GM12872 (cell line): Measurements from ENCODE around the gene PPP1R1C.

Experiments used
- TF ChIP-seq, protein P1 (sequence below): IDR thresholded peaks from 3 replicates; pipeline ENCODE4 v1.5.1; 2011; ENCODE audit warnings: low read depth, mild to moderate bottlenecking, low read length, moderate library complexity; ENCODE audit not compliant: insufficient read depth

PPP1R1C gene

DNA sequence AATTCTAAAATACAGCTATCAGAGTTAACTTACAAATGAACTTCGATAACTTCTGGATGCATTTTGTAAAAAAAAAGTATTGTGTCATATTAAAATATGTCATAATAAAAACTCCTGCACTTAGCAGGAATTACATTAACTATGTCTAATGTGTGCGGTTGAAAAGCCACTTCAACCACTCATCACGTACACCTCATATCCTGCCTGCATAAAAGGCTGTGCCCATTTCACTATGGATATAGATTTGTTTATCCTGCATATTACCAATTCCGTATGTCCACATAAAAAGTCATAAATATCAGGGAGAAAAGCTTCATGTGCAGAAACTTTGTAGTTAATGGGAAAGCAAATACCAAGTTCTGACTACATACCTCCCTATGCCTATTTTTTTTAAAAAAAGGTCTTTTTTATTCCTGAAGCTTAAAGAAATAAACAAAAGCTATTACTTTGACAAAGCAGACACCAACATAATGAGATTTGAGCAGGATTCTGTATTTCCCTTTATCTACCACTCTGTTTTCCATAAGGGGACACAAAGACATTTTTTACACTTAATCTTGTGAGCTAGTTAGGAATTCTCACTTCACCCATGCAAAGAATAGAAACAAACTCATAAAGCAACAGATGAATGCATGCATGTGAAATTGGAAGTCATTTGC, 96.1 kb downstream of the PPP1R1C start:
- TF ChIP-seq, protein P1, sequence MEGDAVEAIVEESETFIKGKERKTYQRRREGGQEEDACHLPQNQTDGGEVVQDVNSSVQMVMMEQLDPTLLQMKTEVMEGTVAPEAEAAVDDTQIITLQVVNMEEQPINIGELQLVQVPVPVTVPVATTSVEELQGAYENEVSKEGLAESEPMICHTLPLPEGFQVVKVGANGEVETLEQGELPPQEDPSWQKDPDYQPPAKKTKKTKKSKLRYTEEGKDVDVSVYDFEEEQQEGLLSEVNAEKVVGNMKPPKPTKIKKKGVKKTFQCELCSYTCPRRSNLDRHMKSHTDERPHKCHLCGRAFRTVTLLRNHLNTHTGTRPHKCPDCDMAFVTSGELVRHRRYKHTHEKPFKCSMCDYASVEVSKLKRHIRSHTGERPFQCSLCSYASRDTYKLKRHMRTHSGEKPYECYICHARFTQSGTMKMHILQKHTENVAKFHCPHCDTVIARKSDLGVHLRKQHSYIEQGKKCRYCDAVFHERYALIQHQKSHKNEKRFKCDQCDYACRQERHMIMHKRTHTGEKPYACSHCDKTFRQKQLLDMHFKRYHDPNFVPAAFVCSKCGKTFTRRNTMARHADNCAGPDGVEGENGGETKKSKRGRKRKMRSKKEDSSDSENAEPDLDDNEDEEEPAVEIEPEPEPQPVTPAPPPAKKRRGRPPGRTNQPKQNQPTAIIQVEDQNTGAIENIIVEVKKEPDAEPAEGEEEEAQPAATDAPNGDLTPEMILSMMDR: no peak

DNA sequence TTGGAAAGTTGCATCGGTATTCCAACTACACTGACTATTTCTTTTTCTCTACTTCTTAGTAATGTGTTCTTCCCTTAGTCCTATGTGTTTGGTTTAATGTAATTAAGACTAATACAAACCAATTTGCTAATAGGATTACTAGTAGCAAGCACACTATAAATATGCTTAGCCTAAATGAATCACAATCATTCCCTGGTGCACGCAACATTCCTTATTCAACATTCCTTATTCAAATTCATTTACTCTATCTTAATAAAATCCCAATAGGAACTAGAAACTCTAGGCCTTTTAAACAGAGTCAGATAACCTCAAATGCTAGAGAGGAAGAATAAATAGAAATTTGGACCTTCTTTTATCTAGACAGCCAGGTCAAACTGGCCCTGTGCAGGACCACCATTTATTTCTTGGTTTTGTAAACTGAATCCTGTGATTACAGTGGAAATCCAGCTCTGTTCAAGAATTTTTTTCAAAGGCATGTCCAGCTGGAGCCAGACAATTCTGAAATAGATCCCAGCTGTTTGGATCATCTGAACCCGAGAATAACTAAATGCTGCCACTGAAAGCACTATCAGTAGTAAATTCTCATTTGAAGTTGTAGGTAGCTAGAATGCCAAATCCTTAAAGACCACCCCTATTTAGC, 103.1 kb downstream of the PPP1R1C start:
- TF ChIP-seq, protein P1: no peak

DNA sequence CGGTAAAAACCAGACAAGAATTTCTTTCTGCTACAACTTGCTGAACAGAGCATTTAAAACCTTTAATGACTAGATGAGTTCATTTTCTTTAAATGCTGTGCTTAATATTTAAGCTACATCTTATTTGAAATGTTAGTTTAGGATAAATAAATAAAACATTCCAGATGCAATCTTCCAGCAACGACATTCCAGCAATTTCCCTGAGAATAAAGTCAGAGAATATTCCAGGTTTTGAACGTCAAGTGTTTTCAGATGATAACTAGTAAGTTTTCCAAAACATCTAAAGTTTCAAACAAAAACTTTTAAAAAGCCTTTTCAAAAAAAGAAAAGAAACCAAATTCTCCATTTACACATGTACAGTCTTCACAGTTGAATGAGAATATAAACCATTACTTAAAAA, 104.8 kb downstream of the PPP1R1C start:
- TF ChIP-seq, protein P1: no peak

DNA sequence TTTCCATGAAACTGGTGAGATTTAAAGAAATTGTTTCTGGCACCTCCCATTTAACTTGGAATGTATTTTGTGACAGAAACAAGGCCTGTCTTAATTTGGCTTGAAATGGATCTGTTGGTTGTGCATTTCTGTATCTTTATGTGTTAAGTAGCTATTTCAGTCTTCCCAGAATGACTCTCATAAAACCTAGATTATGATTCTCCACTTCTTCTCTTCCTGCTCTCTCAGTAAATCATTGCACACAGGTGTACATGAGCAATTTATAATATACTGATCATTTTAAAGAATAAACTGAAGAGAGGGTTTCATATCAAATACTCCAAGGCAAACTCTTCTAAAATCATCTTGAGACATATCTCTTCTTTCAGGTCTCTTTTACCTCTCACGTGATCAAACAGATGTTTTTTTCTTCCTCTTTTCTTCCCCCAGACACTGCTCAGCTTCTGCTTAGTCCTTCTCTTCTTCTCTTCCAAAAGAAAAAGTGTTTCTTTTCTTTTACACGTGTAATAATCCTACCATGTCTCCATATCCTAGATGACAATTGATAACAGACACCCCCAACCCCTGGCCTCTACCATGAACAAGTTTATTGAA, 112.0 kb downstream of the PPP1R1C start:
- TF ChIP-seq, protein P1: no peak

DNA sequence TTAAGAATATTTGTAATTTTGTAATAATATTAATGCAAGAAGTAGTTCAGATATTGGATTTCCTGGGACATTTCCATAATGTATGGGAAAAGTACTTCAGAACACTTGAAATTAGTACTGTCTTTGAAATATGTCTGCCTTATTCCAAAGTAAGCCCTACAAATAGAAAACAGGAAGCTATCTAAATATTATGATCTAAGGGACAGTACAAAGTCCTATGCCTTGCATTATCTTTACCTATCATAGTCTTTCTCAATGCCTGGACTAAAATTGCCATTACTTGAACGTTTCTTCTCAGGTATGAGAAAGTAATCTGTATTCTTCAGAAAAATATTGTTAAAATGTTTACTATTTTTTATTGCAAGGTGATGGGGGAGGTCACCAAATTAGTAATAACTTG, 113.0 kb downstream of the PPP1R1C start:
- TF ChIP-seq, protein P1: no peak

DNA sequence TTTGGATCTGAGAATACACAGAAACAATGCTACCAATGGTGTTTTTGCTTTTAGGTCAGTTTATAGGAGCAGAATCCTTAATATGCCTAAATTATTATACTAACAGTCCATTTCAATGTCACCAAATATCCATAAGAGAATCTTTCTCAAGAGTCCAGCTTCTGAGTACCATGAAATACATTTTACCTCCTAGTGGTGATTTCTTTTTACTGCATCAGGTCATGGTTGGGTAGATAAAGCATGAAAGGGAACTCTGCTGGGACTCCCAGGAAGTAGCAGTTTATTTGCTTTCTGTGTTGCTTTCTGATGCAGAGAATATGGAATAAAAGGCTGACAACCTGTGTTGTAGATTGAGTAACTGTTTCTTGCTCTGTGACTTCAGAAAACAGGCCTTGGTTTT, 115.6 kb downstream of the PPP1R1C start:
- TF ChIP-seq, protein P1: peak; percentile 30; the same call in 1 of the 3 replicates

DNA sequence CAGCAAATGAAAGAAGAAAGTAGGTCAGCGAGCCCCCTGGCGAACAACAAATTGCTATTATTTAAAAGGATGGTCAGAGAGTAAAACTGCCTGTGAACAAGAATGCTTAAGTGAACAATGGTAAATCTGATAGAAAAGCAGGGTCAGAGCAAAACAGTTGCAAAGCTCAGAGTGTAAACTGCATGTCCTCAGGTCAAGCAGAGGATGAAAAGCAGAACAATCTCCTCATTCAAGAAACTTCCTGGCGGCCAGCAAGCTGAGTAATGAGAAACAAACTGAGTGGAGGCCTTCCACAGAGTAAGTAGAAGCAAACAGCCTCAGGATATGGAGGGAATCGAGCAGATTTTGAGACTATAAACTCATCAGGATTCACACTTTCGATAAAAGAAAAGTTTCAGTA, 117.9 kb downstream of the PPP1R1C start:
- TF ChIP-seq, protein P1: no peak
